HG03432 (cell line): ENCODE data around the gene COL4A2.
"Not testable (repeated sequence)": the region's sequence is repeated elsewhere in the genome, so short reads cannot be mapped to it uniquely, and the experiment has no call there.

ENCODE experiments used
- ATAC-seq: cut with Tn5 transposase; IDR thresholded peaks from one replicate; pipeline ENCODE4 v1.9.1; 2021; ENCODE audit warnings: mild to moderate bottlenecking, moderate library complexity; ENCODE audit not compliant: unreplicated experiment

Gene COL4A2

GRCh38 chr13:110319774-110320509 lies 12.9 kb downstream of the COL4A2 start:
- no peak for ATAC-seq

GRCh38 chr13:110320645-110321044 lies 13.6 kb downstream of the COL4A2 start:
- no peak for ATAC-seq

- not testable (repeated sequence) for ATAC-seq
Observed at GRCh38 chr13:110321573-110321972, 14.5 kb downstream of the COL4A2 start.

GRCh38 chr13:110322126-110322827 lies 15.2 kb downstream of the COL4A2 start:
- no peak for ATAC-seq

- no peak for ATAC-seq
Observed at GRCh38 chr13:110322828-110323171, 15.7 kb downstream of the COL4A2 start.

GRCh38 chr13:110323172-110323891 lies 16.2 kb downstream of the COL4A2 start:
- no peak for ATAC-seq

- no peak for ATAC-seq
Observed at GRCh38 chr13:110324026-110324749, 17.1 kb downstream of the COL4A2 start.

- no peak for ATAC-seq
Observed at GRCh38 chr13:110326263-110326904, 19.3 kb downstream of the COL4A2 start.

GRCh38 chr13:110327051-110327721 lies 20.1 kb downstream of the COL4A2 start:
- no peak for ATAC-seq

- ATAC-seq: no peak
Observed at GRCh38 chr13:110328573-110328972, 21.5 kb downstream of the COL4A2 start.

GRCh38 chr13:110329258-110329657 lies 22.2 kb downstream of the COL4A2 start:
- no peak for ATAC-seq

GRCh38 chr13:110329798-110330461 lies 22.8 kb downstream of the COL4A2 start:
- ATAC-seq: no peak

- ATAC-seq: no peak
Observed at GRCh38 chr13:110330491-110331011, 23.5 kb downstream of the COL4A2 start.

- no peak for ATAC-seq
Observed at GRCh38 chr13:110331362-110331761, 24.3 kb downstream of the COL4A2 start.

- ATAC-seq: no peak
Observed at GRCh38 chr13:110332750-110333149, 25.7 kb downstream of the COL4A2 start.

- ATAC-seq: no peak
Observed at GRCh38 chr13:110333837-110334236, 26.8 kb downstream of the COL4A2 start.

GRCh38 chr13:110334256-110334655 lies 27.2 kb downstream of the COL4A2 start:
- ATAC-seq: no peak

GRCh38 chr13:110334841-110335490 lies 27.9 kb downstream of the COL4A2 start:
- ATAC-seq: no peak

- no peak for ATAC-seq
Observed at GRCh38 chr13:110336108-110336507, 29.0 kb downstream of the COL4A2 start.
